ENCODE results near the gene PLEKHH1.

DNA sequence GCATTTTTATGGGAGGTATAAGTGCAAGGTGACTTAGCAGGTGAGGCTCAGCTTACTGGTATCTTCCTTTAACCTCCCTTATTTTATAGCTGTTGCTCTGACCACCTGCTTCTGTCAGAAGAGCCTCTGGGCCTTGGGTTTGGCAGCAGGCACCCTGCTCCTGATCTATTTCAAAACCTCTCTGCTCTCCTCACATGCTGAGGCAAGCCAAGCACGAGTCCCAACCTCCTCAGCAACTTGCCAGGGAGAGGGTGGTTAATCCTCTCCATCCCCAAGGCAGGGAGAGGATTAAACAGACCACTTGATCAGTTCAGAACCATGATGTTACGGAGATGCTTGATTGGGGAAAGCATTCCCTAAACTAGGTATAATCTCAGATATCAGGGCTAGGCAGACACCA lies 5.4 kb downstream of the PLEKHH1 start:
- TF ChIP-seq EP300 (IDR thresholded peaks at IDR 0.05; ENCODE audit: low read depth), result no peak
- TF ChIP-seq, protein P1, sequence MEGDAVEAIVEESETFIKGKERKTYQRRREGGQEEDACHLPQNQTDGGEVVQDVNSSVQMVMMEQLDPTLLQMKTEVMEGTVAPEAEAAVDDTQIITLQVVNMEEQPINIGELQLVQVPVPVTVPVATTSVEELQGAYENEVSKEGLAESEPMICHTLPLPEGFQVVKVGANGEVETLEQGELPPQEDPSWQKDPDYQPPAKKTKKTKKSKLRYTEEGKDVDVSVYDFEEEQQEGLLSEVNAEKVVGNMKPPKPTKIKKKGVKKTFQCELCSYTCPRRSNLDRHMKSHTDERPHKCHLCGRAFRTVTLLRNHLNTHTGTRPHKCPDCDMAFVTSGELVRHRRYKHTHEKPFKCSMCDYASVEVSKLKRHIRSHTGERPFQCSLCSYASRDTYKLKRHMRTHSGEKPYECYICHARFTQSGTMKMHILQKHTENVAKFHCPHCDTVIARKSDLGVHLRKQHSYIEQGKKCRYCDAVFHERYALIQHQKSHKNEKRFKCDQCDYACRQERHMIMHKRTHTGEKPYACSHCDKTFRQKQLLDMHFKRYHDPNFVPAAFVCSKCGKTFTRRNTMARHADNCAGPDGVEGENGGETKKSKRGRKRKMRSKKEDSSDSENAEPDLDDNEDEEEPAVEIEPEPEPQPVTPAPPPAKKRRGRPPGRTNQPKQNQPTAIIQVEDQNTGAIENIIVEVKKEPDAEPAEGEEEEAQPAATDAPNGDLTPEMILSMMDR (IDR thresholded peaks at IDR 0.05), result no peak

Data from transverse colon (tissue), 3 donors.